Measurements from ENCODE around the gene SCN4A. TPM values are rescaled to one million over a fixed set of nuclear protein-coding genes. Genes with fewer than 3 reads are reported as not detected.
"Not testable (repeated sequence)": the region's sequence is repeated elsewhere in the genome, so short reads cannot be mapped to it uniquely, and the experiment has no call there.

Gene SCN4A
- polyA plus RNA-seq, 4 donors: 0.67 to 1.5 (median 1.1) TPM

- no peak for DNase-seq (ENCODE audit: low read depth in 4 of 4, low spot score in 3 of 4)
Observed at GRCh38 chr17:63987221-63988126, 14.8 kb upstream of the SCN4A start.

GRCh38 chr17:63986821-63987220 lies 14.1 kb upstream of the SCN4A start:
- DNase-seq (ENCODE audit: low read depth in 4 of 4, low spot score in 3 of 4): no peak

DNA sequence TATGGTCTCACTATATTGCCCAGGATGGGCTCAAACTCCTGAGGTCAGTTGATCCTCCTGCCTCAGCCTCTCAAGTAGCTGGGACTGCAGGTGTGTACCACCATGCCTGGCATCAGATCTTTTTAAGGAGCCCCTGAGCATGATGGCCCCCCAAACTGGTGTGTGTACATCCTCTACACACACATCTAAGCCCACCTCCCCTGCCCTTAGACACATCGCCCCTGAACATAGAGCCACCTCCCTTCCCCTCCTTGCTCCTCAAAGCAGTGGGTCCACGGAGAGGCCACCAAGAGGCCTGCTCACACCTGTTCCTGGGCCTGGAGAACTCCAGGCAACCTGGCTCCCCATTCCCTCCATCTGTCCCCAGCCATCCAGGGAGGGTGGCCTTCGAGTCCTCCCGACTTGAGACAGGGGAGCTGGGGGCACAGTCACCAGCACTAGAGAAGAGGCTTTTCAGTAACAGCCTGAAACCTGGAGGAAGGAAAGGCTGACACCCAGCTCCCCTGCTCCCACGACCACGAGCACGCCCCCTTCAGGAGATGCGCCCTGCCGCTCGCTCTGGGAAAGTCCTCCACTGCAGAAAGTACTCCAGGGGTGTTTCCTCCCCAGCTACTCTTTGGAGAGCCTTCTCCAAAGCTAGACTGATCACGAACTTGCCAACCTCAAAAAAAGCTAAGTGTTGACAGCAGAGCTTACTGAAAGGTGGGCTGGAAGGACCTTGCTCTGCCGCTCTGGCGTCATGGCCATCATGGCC lies 12.8 kb upstream of the SCN4A start:
- no peak for DNase-seq (ENCODE audit: low read depth in 4 of 4, low spot score in 3 of 4)

- DNase-seq (ENCODE audit: low read depth in 4 of 4, low spot score in 3 of 4): no peak
Observed at GRCh38 chr17:63984651-63985386, 12.1 kb upstream of the SCN4A start.

GRCh38 chr17:63984236-63984635 lies 11.5 kb upstream of the SCN4A start:
- no peak for DNase-seq (ENCODE audit: low read depth in 4 of 4, low spot score in 3 of 4)

DNA sequence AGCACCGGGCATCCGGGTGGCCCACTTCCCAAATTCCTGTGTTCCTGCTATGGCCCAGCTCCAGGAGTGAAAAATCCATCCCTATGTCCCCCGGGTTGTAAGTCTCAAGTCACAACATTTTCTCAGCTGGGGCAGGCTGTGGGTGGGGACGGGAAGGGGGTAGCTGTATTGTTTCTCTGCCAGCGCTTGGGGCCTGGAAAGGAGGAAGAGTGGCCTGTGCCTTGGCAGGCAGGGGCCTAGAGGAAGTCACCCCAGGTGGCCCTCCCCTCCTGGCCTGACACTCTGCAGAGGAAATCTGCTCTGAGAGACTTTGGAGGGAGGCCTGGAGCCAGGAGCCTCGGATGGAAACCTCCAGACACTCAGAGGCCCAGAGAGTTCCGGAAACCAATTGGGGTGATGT lies 10.6 kb upstream of the SCN4A start:
- no peak for DNase-seq (ENCODE audit: low read depth in 4 of 4, low spot score in 3 of 4)

DNA sequence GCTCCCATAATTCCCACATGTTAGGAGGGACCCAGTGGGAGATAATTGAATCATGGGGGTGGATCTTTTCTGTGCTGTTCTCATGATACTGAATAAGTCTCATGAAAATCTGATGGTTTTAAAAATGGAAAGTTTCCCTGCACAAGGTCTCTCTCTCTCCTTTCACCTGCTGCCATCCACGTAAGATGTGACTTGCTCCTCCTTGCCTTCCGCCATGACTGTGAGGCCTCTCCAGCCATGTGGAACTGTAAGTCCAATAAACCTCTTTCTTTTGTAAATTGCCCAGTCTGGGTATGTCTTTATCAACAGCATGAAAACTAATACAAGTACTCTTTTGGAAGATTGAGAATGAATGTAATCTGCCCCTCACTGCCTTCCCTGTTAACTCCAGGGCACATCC lies 9.9 kb upstream of the SCN4A start:
- not testable (repeated sequence) for DNase-seq (ENCODE audit: low read depth in 4 of 4, low spot score in 3 of 4)

GRCh38 chr17:63978272-63979200 lies 5.8 kb upstream of the SCN4A start:
- DNase-seq (ENCODE audit: low read depth in 4 of 4, low spot score in 3 of 4): no peak

DNA sequence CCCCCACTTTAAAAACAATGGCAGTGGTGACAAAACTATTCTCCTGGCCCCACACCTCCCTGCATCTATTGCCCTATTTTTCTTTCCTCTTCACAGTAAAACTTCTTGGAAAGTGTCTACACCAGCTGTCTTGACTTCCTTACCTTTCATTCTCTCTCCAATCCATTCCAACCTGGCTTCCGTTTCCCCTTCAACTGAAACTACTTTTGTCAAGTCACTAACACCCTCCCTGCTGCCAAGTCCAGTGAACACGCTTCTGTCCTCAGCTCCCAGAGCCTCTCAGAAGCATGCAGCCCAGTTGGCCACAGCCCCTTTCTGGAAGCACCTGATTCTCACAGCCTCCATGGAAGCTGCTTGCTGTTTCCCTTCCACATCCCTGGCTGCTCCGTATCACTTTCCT lies 4.0 kb upstream of the SCN4A start:
- no peak for DNase-seq (ENCODE audit: low read depth in 4 of 4, low spot score in 3 of 4)

DNA sequence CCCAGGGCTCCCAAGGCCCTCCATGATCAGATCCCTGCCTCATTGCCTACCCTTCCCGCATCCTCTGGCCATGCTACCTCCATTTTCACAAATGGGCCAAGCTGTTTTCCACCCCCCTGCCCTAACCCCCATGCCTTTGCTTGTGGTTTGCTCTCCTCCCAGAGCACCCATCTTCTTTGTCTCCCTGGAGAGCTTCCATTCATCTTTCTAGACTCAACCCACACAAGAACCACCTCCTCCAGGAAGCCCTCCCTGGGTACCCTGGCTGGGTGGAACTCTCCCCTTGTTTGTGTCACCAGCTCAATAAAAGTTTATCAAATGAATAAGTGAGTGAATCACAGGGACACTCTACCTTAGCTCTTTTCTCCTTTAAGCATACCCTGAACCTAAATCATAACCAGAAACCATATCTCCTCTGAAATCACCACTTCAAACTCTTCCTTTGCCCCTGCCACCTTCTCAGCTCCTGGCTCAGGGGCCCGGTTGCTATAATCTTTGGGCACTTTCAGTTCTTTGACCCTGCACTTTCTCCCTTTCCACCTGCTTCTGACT lies 2.9 kb upstream of the SCN4A start:
- DNase-seq (ENCODE audit: low read depth in 4 of 4, low spot score in 3 of 4): no peak

GRCh38 chr17:63974594-63975192 lies 2.0 kb upstream of the SCN4A start:
- no peak for DNase-seq (ENCODE audit: low read depth in 4 of 4, low spot score in 3 of 4)

DNA sequence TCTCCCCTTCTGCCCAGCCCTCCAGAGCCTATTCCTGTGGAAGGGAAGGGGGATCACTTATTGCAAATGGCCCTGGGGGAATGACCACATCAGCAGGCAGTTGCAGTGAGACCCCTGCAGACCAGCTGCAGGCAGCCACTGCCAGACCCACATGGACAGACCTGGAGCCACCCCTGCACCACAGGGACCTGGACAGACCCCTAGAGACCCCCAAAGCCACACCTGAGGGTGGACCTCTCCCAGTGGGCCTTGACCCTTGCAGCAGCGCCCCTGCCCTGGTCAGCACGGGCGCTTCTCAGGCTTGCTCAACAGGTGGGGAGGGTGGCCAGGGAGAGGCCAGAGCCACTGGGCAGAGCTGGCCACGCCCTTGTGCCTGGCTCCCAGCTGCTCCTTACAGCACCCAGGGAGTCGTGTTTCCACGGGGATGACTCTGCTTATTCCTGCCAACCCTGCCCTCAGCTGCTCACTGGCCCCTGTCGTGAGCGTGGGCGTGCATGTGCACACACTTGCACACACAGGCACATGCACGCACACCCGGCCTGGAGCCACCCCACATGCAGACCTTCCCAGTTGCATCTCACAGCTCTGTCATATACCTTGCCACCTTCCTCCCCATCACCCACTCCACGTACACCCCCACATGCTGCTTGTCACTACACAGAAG lies 1.3 kb upstream of the SCN4A start:
- DNase-seq (ENCODE audit: low read depth in 4 of 4, low spot score in 3 of 4): no peak

DNA sequence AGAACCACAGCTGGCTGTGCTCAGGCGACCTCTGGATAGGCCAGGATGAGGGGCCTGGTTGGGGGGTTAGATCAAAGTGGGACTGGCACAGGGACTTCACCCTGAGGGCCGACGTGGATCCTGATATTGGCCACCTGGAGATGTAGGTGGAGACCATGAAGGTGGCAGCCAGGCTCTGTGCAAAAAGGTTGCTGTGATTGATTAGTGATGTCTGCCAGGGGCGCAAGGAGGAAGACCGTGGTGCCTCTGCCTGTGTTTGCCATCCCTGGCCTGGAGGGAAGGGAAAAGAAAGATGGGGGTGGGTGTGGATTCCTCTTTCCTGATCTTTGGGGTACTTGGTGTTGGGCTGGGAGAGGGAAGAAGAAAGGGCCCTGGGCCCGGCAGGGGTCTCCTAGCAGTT lies 529 bp upstream of the SCN4A start:
- DNase-seq (ENCODE audit: low read depth in 4 of 4, low spot score in 3 of 4): no peak

DNA sequence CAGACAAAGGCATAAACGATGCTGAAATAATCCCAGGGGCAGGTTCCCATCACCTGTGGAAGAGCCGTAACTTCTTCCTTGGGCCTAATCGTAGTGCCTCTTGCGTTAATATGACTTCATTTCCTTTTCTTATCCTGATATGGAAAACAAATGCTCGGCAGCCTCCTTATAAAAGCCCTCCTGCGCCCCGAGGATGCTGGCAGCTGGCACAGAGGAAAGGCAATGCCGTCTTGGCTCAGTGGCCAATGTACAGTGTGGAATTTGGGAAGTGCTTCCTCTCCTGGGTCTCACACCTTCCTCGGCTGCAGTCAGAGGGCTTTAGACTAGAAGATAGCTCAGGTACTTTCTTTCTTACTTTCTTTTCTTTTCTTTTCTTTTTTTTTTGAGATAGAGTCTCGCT lies 3.4 kb downstream of the SCN4A start:
- DNase-seq (ENCODE audit: low read depth in 4 of 4, low spot score in 3 of 4): no peak

DNA sequence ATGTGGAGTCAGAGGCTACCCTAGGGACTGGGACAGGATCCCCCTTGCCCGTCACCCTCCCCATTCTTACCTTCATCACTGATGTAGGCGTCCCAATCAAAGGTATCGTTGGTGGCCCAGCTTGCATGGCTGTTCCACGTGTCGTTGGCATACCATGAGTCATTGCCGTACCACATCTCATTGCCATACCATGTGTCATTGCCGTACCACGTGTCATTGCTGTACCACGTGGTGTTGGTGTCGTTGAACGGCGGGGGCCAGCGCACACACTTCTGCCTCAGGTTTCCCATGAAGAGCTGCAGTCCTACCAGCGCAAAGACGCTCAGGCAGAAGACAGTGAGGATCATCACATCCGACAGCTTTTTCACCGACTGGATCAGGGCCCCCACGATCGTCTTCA lies 4.8 kb downstream of the SCN4A start:
- no peak for DNase-seq (ENCODE audit: low read depth in 4 of 4, low spot score in 3 of 4)

DNA sequence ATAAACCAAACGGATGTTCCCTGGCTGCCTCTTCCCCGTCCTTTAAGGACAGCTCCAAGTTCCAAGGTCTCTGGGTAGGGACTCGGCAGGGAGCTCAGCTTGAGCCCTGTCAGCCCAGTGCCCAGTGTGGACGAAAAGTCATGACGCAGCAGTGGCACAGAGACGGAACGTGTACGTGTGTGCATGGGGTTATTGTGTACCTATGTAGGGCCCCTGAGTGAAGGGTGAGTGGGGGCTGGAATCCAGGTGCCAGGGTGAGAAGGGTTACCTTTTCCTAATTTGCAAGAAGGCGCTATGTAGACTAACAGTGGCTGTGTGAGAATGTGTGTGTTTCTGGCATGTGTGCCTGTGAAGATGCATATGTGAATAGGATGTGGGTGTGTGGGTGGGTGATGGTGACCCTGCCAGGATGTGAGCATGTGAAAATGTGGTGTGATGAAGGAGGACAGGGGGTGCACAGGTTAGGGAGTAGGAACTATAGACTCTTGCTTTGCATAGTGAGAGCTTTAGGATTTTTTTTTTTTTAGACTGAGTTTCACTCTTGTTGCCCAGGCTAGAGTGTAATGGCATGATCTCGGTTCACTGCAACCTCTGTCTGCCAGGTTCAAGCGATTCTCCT lies 6.0 kb downstream of the SCN4A start:
- DNase-seq (ENCODE audit: low read depth in 4 of 4, low spot score in 3 of 4): no peak

- DNase-seq (ENCODE audit: low read depth in 4 of 4, low spot score in 3 of 4): no peak
Observed at GRCh38 chr17:63963123-63963522, 9.6 kb downstream of the SCN4A start.

DNA sequence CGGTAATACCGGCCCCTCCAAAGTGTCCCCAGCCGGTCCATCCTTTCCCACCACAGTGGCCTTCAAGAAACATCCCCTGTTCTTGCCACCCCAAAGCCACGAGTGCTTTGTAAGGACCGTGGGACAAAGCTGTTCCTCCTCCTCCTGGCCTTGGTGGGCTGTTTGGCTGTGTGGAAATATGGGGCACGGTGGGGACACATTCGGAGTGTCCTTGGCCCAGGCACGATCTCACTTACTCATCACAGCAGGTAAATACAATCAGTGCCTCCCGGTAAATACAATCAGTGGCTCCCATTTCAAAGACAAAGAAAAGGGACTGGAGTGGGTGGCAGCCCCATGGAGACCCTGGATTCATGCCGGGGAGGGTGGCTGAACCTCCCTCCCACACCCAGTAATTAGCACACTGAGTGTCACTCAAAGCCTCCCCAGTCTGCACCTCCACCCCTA lies 10.4 kb downstream of the SCN4A start:
- no peak for DNase-seq (ENCODE audit: low read depth in 4 of 4, low spot score in 3 of 4)

Data from left renal pelvis (tissue), 4 donors.